Adipose tissue (tissue), 3 donors: ENCODE results near the gene ESCO1. TPM values are rescaled to one million over a fixed set of nuclear protein-coding genes. Genes with fewer than 3 reads are reported as not detected.

Experiments
- H3K27ac ChIP-seq: one replicate; pipeline ENCODE4 v1.5.1; 2013; ENCODE audit warnings: low read depth, low read length
- WGBS, 3 donors: extraction: QIAGEN DNeasy Blood & Tissue Kit; methylation state at CpG; one replicate each; pipeline ENCODE4 v1.1.7; 2013; 5-methylcytosine and 5-hydroxymethylcytosine counted together
- polyA plus RNA-seq, 3 donors: library from polyadenylated mRNA; stranded (reverse); fragments of 200-250 nt; gene quantifications; one replicate each; pipeline ENCODE4 v1.2.3, GENCODE V29; 2013
- donor health status: healthy with polysubstance abuse.
- donor health status: Bipolar disorder and iron deficiency.
- donor health status: healthy.

The ESCO1 gene
- polyA plus RNA-seq, 3 donors = 4.5 to 9.6 (median 4.9) TPM

GRCh38 chr18:21502661-21503060, 97.8 kb downstream of the ESCO1 start:
- WGBS, 3 donors = 86 to 92% (median 89%) methylated on average over 7 of the region's 7 CpGs
- no peak overlapping the region for H3K27ac ChIP-seq

GRCh38 chr18:21499997-21500396, 100.5 kb downstream of the ESCO1 start:
- 89 to 94% (median 90%) methylated on average over 14 to 16 of the region's 16 CpGs for WGBS, 3 donors
- H3K27ac ChIP-seq = no peak overlapping the region

DNA sequence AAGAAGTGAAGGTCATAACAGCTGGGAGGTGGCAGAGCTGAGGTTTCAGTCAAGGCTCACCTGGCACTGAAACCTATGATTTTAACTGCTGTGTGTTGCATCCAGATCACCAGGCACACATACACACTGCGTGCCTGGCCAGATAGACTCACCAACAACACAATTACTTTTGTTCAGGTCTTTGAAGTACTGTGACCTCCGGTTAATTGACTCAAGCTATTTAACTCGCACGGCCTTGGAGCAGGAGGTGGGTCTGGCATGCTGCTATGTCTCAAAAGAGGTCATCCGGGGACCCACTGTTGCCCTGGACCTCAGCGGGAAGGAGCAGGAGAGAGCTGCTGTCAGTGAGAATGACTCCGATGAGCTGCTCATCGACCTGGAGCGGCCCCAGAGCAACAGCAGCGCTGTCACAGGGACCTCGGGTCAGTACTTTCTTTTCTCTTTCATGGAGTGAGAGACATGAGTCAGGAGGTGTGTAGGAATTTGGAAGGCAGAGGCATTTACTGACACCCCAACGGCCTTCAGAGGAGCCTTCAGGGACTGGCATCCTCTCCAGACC, 104.1 kb downstream of the ESCO1 start:
- 60 to 86% (median 80%) methylated on average over 12 of the region's 12 CpGs for WGBS, 3 donors
- H3K27ac ChIP-seq = no peak overlapping the region

GRCh38 chr18:21490748-21491147, 109.8 kb downstream of the ESCO1 start:
- no peak overlapping the region for H3K27ac ChIP-seq
- 71 to 80% (median 75%) methylated on average over 4 of the region's 4 CpGs for WGBS, 3 donors

DNA sequence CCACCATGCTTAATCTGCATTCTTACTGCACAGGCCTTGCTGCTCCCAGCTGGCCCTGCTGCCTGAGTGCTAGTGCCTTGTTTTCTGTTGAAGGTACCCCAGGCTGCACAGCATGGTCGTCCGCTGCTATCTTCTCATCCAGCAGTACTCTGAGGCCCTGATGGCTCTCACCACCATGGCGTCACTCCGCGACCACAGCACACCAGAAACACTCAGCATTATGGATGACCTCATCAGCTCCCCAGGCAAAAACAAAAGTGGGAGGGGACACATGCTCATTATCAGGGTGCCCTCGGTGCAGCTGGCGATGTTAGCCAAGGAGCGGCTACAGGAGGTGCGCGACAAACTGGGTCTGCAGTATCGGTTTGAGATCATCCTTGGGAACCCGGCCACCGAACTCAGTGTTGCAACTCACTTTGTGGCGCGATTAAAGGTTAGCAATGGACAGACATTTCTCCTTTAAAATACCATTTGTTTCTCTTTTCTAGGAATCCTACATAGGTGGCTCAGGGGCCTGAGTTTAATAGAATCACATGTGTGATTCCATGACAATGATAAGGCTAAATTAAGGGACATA, 110.5 kb downstream of the ESCO1 start:
- no peak overlapping the region for H3K27ac ChIP-seq
- WGBS, 3 donors = 90 to 95% (median 94%) methylated on average over 15 of the region's 15 CpGs

GRCh38 chr18:21489119-21489750, 111.3 kb downstream of the ESCO1 start:
- 35 to 54% (median 52%) methylated on average over 6 of the region's 6 CpGs for WGBS, 3 donors
- H3K27ac ChIP-seq = no peak overlapping the region

DNA sequence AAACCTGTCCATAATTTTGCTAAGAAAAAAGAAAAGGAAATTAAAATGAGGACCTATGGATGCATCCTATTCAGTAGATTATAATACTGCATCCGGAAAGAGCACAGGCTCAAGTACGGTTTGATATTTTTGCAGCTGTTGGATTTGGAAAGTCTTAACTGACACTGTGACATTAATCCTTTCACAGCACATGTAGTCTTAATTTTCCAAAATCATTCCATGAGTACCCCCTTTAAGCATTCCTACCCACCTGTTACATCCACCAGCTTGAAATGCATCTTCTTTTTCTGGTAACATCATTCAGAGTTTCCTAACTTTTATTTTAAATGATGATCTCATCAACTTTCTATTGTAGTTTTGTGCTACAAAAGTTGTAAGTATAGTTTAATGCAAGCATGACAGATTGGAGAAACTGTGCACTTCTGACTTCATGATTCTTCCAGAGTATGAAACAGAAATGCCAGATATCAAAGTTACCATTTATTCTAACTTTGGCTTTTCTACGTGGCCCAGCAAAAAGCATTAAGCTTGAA, 113.5 kb downstream of the ESCO1 start:
- WGBS, 3 donors = 77 to 88% (median 78%) methylated on average over 3 of the region's 3 CpGs
- no peak overlapping the region for H3K27ac ChIP-seq

- H3K27ac ChIP-seq = no peak overlapping the region
- WGBS, 3 donors = 64 to 65% (median 64%) methylated on average over 7 of the region's 7 CpGs
These were observed 115.5 kb downstream of the ESCO1 start for GRCh38 chr18:21484851-21485636.

- H3K27ac ChIP-seq = no peak overlapping the region
- WGBS, 3 donors = 75 to 79% (median 76%) methylated on average over 5 of the region's 5 CpGs
These were observed 117.5 kb downstream of the ESCO1 start for GRCh38 chr18:21483051-21483450.

- WGBS, 3 donors = 59 to 71% (median 68%) methylated on average over 2 of the region's 2 CpGs
- H3K27ac ChIP-seq = no peak overlapping the region
These were observed 118.8 kb downstream of the ESCO1 start for GRCh38 chr18:21481739-21482138.

GRCh38 chr18:21479721-21480120, 120.8 kb downstream of the ESCO1 start:
- H3K27ac ChIP-seq = no peak overlapping the region
- WGBS, 3 donors = 92 to 95% (median 93%) methylated on average over 5 of the region's 5 CpGs

Other genes starting within 250 kb of the ESCO1 start
- 10 to 100 TPM in 2 of 3 donors, 1 to 10 TPM in 1; 6.2 to 18.6 (median 17.2) TPM for gene SNRPD1, start 11.6 kb upstream of the ESCO1 start, polyA plus RNA-seq
- gene ABHD3, start 104.1 kb upstream of the ESCO1 start, polyA plus RNA-seq = 10 to 100 TPM in 2 of 3 donors, 1 to 10 TPM in 1; 9.7 to 18.0 (median 11.6) TPM
- gene MIB1, start 140.1 kb upstream of the ESCO1 start, polyA plus RNA-seq = 1 to 10 TPM; 4.6 to 7.5 (median 5.5) TPM